ENCODE measurements around the gene OXT.
"Not testable (repeated sequence)": the region's sequence is repeated elsewhere in the genome, so short reads cannot be mapped to it uniquely, and the experiment has no call there.

DNA sequence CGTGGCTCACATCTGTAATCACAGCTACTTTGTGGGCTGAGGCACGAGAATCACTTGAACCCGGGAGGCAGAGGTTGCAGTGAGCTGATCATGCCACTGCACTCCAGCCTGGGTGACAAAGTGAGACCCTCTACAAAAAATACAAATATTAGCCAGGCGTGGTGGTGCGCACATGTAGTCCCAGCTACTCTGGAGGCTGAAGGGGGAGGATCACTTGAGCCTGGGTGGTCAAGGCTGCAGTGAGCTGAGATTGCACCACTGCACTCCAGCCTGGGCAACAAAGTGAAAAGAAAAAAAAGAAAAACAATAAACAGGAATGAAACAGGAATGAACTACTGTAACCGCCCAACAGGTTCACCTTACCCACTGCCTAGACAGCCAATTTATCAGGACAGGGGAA, 7.3 kb upstream of the OXT start:
- TF ChIP-seq POLR2A (IDR thresholded peaks at IDR 0.05; ENCODE audit: low read depth, low read length); MAZ (IDR thresholded peaks at IDR 0.05; ENCODE audit: borderline replicate concordance, low read depth, low read length); SMC3 (IDR thresholded peaks at IDR 0.05; ENCODE audit: low read depth, low read length); CHD1 (IDR thresholded peaks at IDR 0.05; ENCODE audit: low read depth, low read length); RCOR1 (IDR thresholded peaks at IDR 0.05; ENCODE audit: insufficient replicate concordance, low read length); RAD21 (IDR thresholded peaks at IDR 0.05; ENCODE audit: low read length); RFX5 (IDR thresholded peaks at IDR 0.05; ENCODE audit: low read depth, low read length); CEBPB (IDR thresholded peaks at IDR 0.05; ENCODE audit: low read depth, low read length); MAFK (IDR thresholded peaks at IDR 0.05; ENCODE audit: low read depth, low read length); FOS (IDR thresholded peaks at IDR 0.05; ENCODE audit: low read depth, low read length): not testable (repeated sequence)
- TF ChIP-seq, protein P1, sequence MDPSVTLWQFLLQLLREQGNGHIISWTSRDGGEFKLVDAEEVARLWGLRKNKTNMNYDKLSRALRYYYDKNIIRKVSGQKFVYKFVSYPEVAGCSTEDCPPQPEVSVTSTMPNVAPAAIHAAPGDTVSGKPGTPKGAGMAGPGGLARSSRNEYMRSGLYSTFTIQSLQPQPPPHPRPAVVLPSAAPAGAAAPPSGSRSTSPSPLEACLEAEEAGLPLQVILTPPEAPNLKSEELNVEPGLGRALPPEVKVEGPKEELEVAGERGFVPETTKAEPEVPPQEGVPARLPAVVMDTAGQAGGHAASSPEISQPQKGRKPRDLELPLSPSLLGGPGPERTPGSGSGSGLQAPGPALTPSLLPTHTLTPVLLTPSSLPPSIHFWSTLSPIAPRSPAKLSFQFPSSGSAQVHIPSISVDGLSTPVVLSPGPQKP (IDR thresholded peaks at IDR 0.05; ENCODE audit: borderline replicate concordance, low read depth, low read length): not testable (repeated sequence)
- TF ChIP-seq, protein P2, sequence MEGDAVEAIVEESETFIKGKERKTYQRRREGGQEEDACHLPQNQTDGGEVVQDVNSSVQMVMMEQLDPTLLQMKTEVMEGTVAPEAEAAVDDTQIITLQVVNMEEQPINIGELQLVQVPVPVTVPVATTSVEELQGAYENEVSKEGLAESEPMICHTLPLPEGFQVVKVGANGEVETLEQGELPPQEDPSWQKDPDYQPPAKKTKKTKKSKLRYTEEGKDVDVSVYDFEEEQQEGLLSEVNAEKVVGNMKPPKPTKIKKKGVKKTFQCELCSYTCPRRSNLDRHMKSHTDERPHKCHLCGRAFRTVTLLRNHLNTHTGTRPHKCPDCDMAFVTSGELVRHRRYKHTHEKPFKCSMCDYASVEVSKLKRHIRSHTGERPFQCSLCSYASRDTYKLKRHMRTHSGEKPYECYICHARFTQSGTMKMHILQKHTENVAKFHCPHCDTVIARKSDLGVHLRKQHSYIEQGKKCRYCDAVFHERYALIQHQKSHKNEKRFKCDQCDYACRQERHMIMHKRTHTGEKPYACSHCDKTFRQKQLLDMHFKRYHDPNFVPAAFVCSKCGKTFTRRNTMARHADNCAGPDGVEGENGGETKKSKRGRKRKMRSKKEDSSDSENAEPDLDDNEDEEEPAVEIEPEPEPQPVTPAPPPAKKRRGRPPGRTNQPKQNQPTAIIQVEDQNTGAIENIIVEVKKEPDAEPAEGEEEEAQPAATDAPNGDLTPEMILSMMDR (conservative IDR thresholded peaks at IDR 0.05; ENCODE audit: low read depth, low read length): not testable (repeated sequence)
- TF ChIP-seq, protein P3, sequence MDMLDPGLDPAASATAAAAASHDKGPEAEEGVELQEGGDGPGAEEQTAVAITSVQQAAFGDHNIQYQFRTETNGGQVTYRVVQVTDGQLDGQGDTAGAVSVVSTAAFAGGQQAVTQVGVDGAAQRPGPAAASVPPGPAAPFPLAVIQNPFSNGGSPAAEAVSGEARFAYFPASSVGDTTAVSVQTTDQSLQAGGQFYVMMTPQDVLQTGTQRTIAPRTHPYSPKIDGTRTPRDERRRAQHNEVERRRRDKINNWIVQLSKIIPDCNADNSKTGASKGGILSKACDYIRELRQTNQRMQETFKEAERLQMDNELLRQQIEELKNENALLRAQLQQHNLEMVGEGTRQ (IDR thresholded peaks at IDR 0.05; ENCODE audit: low read depth, low read length): not testable (repeated sequence)

Measured in IMR-90 (cell line).